WTC11 (cell line): ENCODE data around the gene MTMR8. TPM values are rescaled to one million over a fixed set of nuclear protein-coding genes. Genes with fewer than 3 reads are reported as not detected.

ENCODE experiments used
- ATAC-seq: fragments of 200-7000 bp; cut with Tn5 transposase; 2 replicates; pipeline ENCODE4 v1.10.0; 2021; ENCODE audit warnings: mild to moderate bottlenecking, moderate library complexity
- CTCF ChIA-PET: fragments of 300-600 bp; sonication (Branson Sonifier 250); formaldehyde crosslinking; loops from one replicate; lab custom pipeline; 2021; ENCODE audit warnings: antibody characterized with exemption; lab: Charles Lee
- POLR2A ChIA-PET: fragments of 350-600 bp; sonication (Branson Sonifier 250); formaldehyde crosslinking; loops from one replicate; lab custom pipeline; 2021; ENCODE audit warnings: antibody characterized with exemption; lab: Charles Lee
- DNase-seq: peaks from one replicate; pipeline ENCODE4 v3.0.0; 2021; ENCODE audit warnings: low spot score
- H3K27ac Mint-ChIP-seq: 2 replicates; pipeline ENCODE4 v1.8.0; 2021; ENCODE audit warnings: mixed read lengths
- H3K27me3 Mint-ChIP-seq: 2 replicates; pipeline ENCODE4 v1.8.0; 2021; ENCODE audit warnings: low read depth, mild to moderate bottlenecking, moderate library complexity, mixed read lengths
- H3K36me3 Mint-ChIP-seq: 2 replicates; pipeline ENCODE4 v1.8.0; 2021; ENCODE audit warnings: mixed read lengths
- H3K4me1 Mint-ChIP-seq: 2 replicates; pipeline ENCODE4 v1.8.0; 2022; ENCODE audit warnings: mixed read lengths
- H3K4me3 Mint-ChIP-seq: 2 replicates; pipeline ENCODE4 v1.8.0; 2021; ENCODE audit warnings: mild to moderate bottlenecking, moderate library complexity, mixed read lengths
- H3K9me3 Mint-ChIP-seq: 2 replicates; pipeline ENCODE4 v1.8.0; 2021; ENCODE audit warnings: mixed read lengths
- AR ChIP-seq: fragments of 250-450 bp; sonication (Bioruptor Pico); IDR thresholded peaks from 2 replicates; pipeline ENCODE4 v1.9.0; 2021; ENCODE audit warnings: mild to moderate bottlenecking
- ARID4B ChIP-seq: sonication (generic); formaldehyde crosslinking; IDR thresholded peaks from 2 replicates; pipeline ENCODE4 v1.8.0; 2023; ENCODE audit warnings: missing genetic modification reagents, mild to moderate bottlenecking, borderline replicate concordance
- CTCF ChIP-seq: fragments of 200-600 bp; IDR thresholded peaks from 2 replicates; pipeline ENCODE4 v1.8.0; 2022; ENCODE audit warnings: antibody characterized with exemption
- ELF4 ChIP-seq: sonication (generic); formaldehyde crosslinking; IDR thresholded peaks from 2 replicates; pipeline ENCODE4 v1.8.1; 2022; ENCODE audit warnings: low read depth, mild to moderate bottlenecking, moderate library complexity, missing genetic modification reagents
- ETV6 ChIP-seq: sonication (generic); formaldehyde crosslinking; IDR thresholded peaks from 2 replicates; pipeline ENCODE4 v1.8.1; 2022; ENCODE audit warnings: mild to moderate bottlenecking, missing genetic modification reagents
- FOXJ3 ChIP-seq: sonication (generic); formaldehyde crosslinking; IDR thresholded peaks from 2 replicates; pipeline ENCODE4 v1.9.0; 2021; ENCODE audit warnings: missing genetic modification reagents, mild to moderate bottlenecking, borderline replicate concordance
- FOXK1 ChIP-seq: sonication (generic); formaldehyde crosslinking; IDR thresholded peaks from 2 replicates; pipeline ENCODE4 v1.8.0; 2022; ENCODE audit warnings: mild to moderate bottlenecking, moderate library complexity, missing genetic modification reagents
- GABPB1 ChIP-seq: sonication (generic); formaldehyde crosslinking; IDR thresholded peaks from 2 replicates; pipeline ENCODE4 v1.8.1; 2023; ENCODE audit warnings: mild to moderate bottlenecking, missing genetic modification reagents
- GTF2I ChIP-seq: fragments of 250-450 bp; sonication (Bioruptor Pico); conservative IDR thresholded peaks from 2 replicates; pipeline ENCODE4 v1.4.0; 2021; ENCODE audit warnings: mild to moderate bottlenecking
- JAZF1 ChIP-seq: fragments of 250-450 bp; sonication (Bioruptor Pico); IDR thresholded peaks from 2 replicates; pipeline ENCODE4 v1.9.0; 2021; ENCODE audit warnings: moderate library complexity, mild to moderate bottlenecking, inconsistent platforms
- MLX ChIP-seq: sonication (generic); formaldehyde crosslinking; IDR thresholded peaks from 2 replicates; pipeline ENCODE4 v1.8.1; 2023; ENCODE audit warnings: mild to moderate bottlenecking, missing genetic modification reagents, moderate library complexity
- MXD4 ChIP-seq: fragments of 250-450 bp; sonication (Bioruptor Pico); IDR thresholded peaks from 2 replicates; pipeline ENCODE4 v1.8.0; 2021; ENCODE audit warnings: mild to moderate bottlenecking, moderate library complexity, borderline replicate concordance
- MYBL2 ChIP-seq: sonication (generic); formaldehyde crosslinking; IDR thresholded peaks from 2 replicates; pipeline ENCODE4 v1.8.1; 2023; ENCODE audit warnings: mild to moderate bottlenecking, moderate library complexity, missing genetic modification reagents
- PRDM15 ChIP-seq: sonication (generic); formaldehyde crosslinking; IDR thresholded peaks from 2 replicates; pipeline ENCODE4 v1.8.0; 2022; ENCODE audit warnings: missing genetic modification reagents
- RORB ChIP-seq: fragments of 250-450 bp; sonication (Bioruptor Pico); IDR thresholded peaks from 2 replicates; pipeline ENCODE4 v1.9.0; 2021; ENCODE audit warnings: mild to moderate bottlenecking
- SOX15 ChIP-seq: fragments of 250-450 bp; sonication (Bioruptor Pico); IDR thresholded peaks from 2 replicates; pipeline ENCODE4 v1.9.0; 2021; ENCODE audit warnings: mild to moderate bottlenecking
- USF2 ChIP-seq: sonication (generic); formaldehyde crosslinking; IDR thresholded peaks from 2 replicates; pipeline ENCODE4 v1.8.1; 2023; ENCODE audit warnings: mild to moderate bottlenecking, missing genetic modification reagents, moderate library complexity
- ZBTB21 ChIP-seq: sonication (generic); formaldehyde crosslinking; IDR thresholded peaks from 2 replicates; pipeline ENCODE4 v1.8.1; 2023; ENCODE audit warnings: mild to moderate bottlenecking, missing genetic modification reagents, borderline replicate concordance
- ZNF219 ChIP-seq: sonication (generic); formaldehyde crosslinking; IDR thresholded peaks from 2 replicates; pipeline ENCODE4 v1.8.0; 2023; ENCODE audit warnings: missing genetic modification reagents, mild to moderate bottlenecking, borderline replicate concordance
- ZNF423 ChIP-seq: fragments of 250-450 bp; sonication (Bioruptor Pico); IDR thresholded peaks from 2 replicates; pipeline ENCODE4 v2.1.2; 2022; ENCODE audit warnings: mild to moderate bottlenecking, moderate library complexity
- total RNA-seq: library from RNA; stranded (reverse); gene quantifications from 3 replicates; pipeline ENCODE4 v1.2.3, GENCODE V29; 2021

The MTMR8 gene
- total RNA-seq, 1 experiment from 2014 or later, result 7.1 TPM

- TF ChIP-seq PRDM15 (CRISPR knock-in tag) (no peak), FOXJ3 (no peak), GTF2I (CRISPR knock-in tag) (no peak), MLX (CRISPR knock-in tag) (no peak), ZBTB21 (no peak), JAZF1 (no peak), CTCF (no peak), USF2 (CRISPR knock-in tag) (no peak), MYBL2 (no peak), GABPB1 (CRISPR knock-in tag) (no peak)
These were observed 45.2 kb downstream of the MTMR8 start (continued) for GRCh38 chrX:64350047-64350446.

GRCh38 chrX:64342811-64343210, 52.4 kb downstream of the MTMR8 start:
- Mint-ChIP-seq H3K4me3 (no peak overlapping the region), H3K4me1 (no peaks in the 10 kb centered on the region), H3K36me3 (no peaks in the 10 kb centered on the region; the same call in 1 of the 2 replicates), H3K9me3 (no peaks in the 10 kb centered on the region), H3K27ac (no peak overlapping the region), H3K27me3 (no peaks in the 10 kb centered on the region)
- ChIA-PET CTCF (no interaction called here), POLR2A (no interaction called here)
- no peak for ATAC-seq
- no peak for DNase-seq
- TF ChIP-seq ZNF219 (no peak), GTF2I (CRISPR knock-in tag) (no peak), RORB (CRISPR knock-in tag) (no peak), MLX (CRISPR knock-in tag) (no peak), AR (no peak), FOXK1 (no peak), ELF4 (CRISPR knock-in tag) (no peak), MXD4 (CRISPR knock-in tag) (no peak), ZNF423 (CRISPR knock-in tag) (no peak), ARID4B (CRISPR knock-in tag) (no peak), SOX15 (CRISPR knock-in tag) (no peak), ETV6 (CRISPR knock-in tag) (no peak)
